COR-L47 (cell line): ENCODE data around the gene RAD1.
"Not testable (repeated sequence)": the region's sequence is repeated elsewhere in the genome, so short reads cannot be mapped to it uniquely, and the experiment has no call there.

Source experiments
- DNase-seq: peaks from one replicate; lab custom pipeline; 2025; lab: John Stamatoyannopoulos, UW

Gene RAD1, protein sequence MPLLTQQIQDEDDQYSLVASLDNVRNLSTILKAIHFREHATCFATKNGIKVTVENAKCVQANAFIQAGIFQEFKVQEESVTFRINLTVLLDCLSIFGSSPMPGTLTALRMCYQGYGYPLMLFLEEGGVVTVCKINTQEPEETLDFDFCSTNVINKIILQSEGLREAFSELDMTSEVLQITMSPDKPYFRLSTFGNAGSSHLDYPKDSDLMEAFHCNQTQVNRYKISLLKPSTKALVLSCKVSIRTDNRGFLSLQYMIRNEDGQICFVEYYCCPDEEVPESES

DNA sequence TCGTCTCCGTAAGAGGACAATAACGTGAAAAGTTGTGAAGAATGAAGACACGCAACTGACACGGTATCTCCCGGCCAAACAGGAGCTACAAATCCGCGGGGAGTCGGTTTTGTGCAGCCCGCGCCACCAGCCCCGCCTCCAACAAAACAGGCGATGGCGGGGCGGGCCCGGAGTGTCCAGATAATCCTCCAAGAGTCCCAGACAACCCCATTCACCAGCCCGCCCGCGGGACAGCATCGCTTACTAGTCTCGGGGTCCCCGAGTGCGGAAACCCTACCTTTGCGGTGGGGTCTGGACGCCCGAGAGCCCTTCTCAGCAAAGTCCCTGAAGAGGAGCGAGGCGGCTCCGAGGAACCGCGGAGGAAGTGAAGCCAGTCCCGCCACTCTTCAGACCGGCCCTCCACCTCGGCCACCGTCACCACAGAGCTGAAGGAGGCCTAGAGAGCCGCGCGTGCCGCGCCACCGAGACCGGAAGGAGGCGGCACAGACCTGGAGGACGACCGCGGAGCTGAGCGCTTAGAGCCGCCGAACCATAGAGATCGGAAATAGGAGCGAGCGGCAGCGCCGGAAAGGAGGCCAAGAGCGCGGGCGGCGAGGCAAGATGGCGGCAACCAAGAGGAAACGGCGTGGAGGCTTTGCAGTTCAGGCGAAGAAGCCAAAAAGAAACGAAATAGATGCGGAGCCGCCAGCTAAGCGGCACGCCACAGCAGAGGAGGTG is at the start of gene RAD1, which contains the start of gene BRIX1:
RAD1 (minus strand) TSS at position 366 of the 717 bp plus-strand sequence. CDS start 612 bp downstream, outside the sequence.
BRIX1 (plus strand) TSS at position 573 of the 717 bp plus-strand sequence; CDS start at position 601, 28 bp downstream.
- peak; percentile 93 for DNase-seq

DNA sequence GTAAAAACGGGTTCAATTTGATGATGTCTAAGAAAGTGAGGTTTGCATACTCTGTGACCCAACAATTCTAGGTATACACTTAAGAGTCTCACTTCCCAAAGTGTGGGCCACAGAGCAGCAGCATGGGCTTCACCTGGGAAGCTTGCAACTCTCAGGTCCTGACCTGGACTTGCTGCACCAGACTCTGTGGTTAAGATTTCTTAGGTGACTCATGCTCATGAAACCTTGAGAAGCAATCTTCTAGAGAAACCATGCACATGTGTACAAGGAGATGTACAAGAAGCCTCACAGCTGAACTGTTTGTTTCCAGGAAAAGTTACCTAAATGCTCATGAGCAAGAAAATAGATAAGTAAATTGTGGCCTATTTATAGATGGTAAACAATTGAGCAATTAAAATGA is 44.0 kb upstream of the RAD1 start:
- no peak for DNase-seq

DNA sequence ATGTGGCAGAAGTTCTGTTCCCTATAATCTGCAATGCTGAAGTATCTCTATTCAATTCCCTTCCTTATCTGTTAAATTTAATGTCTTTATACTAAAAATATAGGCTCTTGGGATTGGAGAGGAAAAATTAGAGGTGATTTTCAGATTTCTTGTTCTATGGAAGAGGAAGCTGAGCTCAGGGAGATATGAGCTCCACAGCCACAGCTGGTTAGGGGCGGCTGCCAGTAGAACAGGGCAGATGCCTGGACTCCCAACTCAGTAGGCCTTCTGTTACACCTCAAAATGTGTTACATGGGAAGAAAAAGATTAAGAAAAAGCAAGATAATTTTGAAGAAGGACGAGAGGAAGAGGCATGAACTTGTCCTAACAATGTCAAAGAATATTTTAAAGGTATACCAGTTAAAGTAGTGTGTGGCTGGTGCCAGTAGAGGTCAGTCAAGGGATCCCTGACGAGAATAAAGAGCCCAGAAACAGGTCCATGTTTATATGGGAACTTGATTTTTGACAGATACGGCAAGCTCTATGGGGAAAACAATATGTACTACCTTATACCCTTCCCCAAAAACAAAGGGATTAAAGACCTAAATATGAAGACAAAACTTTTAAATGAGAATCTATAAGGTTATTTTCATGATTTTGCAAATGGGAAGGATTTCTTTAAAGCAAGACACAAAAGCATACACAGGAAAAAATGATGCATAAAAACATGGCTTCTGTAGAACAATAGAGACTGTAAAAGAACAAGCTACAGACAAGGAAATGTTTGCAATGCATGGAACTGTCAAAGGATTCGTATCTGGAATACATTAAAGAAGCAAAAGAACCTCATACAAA is 42.8 kb upstream of the RAD1 start:
- DNase-seq = peak; percentile 9

DNA sequence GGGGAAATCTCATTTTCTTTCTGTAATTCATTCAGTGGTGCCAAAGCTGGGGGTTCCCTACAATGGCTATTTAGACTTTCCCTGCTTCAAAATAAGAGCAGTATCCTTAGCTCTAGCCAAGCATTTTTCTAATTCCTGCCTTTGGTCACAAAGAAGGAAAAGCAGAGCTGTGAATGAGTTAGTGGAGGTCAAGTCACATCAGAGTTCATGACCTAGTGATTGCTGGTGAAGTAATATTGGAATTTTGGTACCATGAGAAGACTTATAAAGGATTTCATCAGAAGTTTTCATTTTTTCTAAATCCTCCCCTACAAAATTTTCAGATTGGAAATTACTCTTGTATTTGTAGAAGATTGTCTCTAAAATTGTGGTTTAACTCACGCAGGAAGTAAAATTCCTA is 42.0 kb upstream of the RAD1 start:
- DNase-seq = no peak

DNA sequence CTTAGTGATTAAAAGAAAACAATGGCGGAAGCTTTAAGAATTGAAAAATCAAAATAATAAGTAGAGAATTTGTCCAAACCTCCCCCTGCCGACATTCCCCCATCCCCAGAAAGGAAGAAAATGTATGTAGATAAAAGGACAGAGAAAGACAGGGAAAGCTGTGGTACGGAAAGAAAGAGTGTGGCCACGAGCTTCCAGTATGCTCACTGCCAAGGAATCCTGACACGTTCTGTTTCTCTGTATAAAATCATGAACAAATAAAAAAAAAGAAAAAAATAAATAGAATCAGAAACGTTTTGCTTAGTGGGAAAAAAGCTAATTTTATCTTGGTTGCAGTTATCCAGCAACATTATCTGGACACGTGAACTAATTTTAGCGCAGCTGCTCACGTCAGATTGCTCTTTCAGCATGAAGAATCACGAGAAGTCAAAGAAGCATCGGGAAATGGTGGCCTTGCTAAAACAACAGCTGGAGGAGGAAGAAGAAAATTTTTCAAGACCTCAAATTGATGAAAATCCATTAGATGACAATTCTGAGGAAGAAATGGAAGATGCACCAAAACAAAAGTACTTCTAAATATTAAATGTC is 29.2 kb upstream of the RAD1 start:
- DNase-seq = no peak

DNA sequence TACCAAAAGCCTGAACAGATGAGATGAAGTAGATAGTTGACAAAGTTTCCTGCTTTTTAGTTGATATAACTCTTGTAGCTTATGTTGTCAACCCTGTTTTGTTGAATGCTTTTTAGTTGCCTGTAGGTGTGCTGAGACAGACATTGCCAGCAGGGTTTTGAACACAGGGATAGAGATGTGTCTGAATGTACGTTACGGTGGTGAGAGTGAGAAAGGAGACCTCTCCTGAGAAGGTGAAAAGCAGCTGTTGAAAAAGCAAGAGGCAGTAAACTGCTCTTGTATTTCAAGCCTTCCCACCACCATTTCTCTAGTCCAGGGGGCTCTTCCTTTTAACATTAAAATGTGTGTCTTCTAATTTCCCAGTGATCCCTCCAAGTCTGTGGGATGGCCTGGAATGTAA is 28.7 kb upstream of the RAD1 start:
- no peak for DNase-seq

DNA sequence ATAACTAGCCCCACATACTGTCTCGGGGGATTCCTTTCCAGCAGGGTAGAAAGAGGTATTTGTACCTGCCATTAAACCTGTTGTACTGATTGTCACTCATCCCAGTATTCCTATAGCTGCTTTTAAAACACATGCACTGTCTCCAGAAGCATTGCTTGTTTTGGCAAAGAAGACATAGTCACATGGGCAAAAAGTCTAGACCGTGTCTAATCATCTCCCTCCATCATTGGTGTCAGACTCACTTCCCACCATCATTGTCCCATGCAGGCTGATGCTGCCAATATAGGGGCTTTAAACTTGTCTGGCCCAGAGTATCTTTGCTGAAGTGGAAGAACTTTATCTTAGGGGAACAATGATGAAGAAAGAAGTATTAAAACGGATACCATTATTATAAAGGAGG is 26.6 kb upstream of the RAD1 start:
- DNase-seq = no peak

DNA sequence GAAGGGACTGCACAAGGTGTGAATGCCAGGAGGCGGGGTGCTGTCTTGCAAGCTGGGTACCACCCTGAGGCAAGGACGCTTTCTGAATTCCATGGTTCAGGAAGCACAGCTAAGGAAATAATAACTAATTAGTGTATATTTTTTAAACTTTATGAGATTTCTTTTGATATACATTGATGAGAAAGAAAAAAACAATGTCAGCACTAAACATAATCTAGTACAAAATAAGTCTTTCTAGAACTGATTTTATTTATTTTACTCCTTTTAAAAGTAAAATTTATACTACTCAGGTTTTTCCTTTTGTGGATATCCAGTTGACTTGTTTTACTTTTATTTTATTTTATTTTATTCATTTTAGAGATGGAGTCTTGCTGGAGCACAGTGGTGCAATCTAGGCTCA is 17.6 kb upstream of the RAD1 start:
- no peak for DNase-seq

DNA sequence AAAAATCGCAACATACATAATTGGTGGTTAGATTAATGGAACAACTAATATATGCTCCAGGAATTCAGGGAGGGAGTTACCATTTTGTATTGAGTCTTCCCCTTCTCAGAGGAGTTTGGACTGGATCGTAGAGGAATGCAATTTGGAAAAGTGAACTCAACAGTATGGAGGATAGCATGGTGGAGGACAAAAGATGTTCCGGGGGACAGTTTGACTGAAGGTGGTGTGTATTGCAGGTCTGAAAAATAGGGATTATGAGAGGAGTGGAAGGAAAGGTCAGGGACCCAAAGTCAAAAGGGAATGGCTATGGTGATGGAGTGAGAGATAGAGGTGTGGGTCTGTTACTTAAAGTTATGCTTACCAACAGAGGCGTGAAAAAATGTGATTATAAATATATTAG is 15.6 kb upstream of the RAD1 start:
- DNase-seq = no peak

DNA sequence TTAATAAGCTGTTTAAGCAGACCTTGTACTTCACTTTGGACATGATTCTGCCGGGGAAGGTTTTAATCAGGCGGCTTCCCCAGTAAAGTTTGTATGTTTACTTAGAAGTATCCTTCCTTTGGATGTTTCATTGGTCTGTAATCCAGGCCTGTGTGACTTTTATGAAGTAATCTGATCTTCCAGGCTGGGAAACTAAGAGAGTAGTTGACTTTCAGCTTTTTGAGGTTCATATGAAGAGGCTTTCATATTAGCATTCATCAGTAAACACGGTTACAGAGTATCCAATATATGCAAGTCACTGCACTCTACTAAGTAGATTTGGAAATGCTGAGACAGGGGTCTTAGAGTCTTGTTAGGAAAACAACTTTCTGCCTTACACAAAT is 15.1 kb upstream of the RAD1 start:
- no peak for DNase-seq

DNA sequence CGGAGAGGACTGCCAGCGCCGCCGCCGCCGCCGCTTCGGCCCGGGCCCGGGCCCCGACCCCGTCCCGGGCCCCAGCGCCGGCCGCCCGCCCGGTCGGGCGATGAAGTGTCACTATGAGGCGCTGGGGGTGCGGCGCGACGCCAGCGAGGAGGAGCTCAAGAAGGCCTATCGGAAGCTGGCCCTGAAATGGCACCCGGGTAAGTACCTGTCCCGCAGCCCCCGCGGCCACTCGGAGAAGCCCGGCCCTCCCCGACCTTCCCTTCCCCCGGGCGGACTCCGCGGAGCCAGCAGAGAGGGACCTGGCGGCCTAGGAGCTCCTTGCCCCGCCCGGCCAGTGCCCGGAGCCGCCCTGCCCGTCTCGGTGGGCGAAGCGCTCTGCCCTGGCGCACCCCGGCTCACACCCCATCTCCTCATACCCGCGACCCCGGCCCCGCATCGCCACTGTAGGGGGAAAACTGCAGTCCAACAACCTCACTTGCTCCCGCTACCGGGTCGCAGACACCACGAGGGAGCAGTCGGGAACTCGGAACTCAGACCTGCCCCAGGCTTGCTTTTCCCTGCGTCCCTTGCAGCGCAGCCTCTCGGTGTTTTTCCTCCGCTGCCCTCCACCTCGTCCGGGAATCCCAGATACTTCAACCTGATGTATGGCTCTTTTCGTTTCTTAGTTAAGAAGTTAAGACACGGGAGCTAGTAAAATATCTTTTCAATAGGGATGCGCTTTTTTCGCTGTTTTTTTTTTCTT is 14.6 kb upstream of the RAD1 start:
- peak; percentile 67 for DNase-seq

DNA sequence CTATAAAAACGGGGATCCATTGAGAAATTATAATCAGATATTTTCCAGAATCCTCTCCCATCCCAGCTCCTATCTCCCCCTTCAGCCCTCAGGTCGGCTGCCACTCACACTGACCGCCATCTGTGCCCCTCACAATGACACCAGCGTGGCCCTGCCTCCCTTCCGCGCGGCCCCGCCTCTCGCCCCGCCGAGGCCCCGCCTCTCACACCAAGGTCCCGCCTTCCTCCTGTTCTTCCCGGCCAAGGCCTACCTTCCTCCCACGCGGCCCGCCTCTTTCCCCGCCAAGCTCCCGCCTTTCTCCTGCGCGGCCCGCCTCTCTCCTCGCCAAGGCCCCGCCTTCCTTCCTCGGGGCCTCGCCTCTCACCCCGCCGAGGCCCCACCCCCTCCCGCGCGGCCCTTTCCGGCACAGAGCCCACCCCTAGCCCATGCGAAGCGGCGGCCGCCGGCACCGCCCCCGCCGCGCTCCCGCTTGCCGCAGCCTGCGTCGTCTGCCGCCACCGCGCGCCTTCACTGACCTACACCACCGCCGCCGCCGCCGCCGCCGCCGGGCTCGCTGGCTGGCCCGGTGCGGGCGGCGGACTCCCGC is 13.9 kb upstream of the RAD1 start, which contains the start of gene DNAJC21:
DNAJC21 (plus strand) TSS at position 426 of the 586 bp plus-strand sequence. CDS start 261 bp downstream, outside the sequence.
- peak; percentile 90 for DNase-seq

DNA sequence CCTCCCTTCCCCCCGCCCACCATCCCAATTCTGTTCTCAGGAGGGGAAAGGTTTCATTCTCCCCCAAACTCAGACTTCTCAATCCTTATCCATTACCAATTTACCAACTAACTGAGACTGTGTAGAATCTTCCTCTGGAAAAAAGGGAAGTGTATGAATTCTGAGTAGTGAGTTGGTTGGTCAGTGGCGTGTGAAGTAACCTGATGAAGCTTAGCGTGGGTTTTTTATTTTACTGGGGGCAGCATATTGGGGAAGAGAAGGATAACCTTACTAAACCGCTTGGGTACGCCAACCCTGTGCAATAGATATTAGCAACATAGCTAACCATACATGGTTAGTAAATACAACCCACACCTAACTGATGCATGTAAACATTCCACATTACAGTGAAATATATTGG is 13.0 kb upstream of the RAD1 start:
- no peak for DNase-seq

DNA sequence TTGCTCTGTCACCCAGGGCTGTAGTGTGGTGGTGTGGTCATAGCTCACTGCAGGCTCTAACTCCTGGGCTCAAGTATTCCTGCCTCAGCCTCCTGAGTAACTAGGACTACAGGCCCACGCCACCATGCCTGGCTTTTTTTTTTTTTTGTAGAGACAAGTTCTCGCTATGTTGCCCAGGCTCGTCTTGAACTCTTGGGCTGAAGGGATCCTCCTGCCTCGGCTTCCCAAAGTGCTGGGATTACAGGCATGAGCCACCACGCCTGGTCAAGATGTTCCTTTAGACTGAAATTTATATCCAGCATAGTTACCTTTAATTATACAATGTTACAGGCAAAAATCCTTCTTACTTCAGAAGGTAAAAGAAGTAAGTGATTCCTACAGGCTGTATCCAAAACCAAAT is 12.5 kb upstream of the RAD1 start:
- DNase-seq = no peak

DNA sequence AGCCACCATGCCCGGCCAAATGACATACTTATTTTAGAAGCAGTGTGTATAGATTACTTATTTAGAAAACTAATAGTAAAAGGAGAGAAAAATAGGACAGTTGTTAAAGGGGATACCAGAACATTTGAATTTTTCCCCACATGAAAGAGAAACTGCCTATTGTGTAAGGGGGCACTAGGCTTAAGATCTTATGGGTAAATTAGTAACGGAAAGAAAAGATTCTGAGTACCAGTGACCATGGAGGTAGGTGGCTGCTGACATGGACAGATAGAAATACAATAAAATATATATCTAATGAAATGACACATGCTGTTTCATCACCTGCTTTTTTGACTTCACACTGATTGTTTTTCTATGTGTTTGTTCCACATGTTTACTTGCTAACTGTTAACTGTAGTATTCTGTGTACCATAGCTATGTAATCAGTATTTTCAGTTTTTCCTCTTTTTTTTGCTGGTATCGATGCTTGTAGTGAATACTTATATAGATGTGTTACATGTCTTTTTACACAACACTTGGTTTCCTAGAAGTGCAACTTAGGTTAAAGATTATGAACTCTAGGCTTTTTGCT is 11.1 kb upstream of the RAD1 start:
- DNase-seq = no peak

DNA sequence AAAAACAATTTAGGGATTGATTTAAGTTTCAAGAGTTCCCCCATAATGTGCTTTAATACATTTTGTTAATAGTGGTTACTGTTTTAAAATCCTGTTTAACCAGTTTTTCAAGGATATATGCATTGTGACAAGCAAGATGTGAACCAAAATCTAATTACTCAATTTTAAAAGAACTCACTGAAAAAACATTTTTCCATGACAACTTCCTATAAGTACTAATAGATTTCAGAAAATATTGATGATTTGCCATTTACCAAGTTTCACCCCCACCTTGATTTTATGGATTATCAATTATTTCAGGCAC is 9.1 kb upstream of the RAD1 start:
- DNase-seq = no peak

DNA sequence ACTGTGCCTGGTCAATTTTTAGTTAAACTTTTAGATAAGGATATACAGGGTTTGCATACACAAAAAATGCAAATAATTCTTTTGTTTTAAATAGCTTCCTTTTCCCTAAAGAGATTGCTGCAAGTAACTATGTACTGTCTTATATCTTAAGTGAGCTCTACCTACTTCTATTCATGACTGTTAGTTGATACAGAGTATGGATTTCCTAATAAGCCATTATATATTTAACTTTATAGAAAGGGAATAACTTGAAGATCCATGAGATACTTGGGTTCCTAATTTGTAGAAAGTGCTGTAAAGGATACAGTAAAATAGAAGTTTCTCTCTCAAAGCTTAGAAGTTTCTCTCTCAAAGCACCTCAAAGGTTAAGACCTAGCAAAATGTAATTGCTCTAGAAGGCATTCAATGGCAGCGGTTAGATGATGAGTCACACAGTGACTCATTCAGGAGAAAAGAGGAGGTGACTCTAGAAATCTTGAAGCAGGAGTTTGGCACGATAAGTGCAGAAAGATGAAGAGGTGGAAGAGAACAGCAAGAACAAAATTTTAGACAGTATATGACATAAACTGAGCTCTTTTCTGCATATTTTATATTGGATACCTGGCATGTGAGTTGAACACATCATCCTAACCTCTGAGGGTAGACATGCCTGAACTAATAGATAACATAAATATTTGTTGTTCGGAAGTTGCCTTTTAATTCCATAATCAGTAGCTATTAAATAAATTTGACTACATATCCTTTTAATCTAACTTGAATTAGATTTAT is 8.6 kb upstream of the RAD1 start:
- no peak for DNase-seq

DNA sequence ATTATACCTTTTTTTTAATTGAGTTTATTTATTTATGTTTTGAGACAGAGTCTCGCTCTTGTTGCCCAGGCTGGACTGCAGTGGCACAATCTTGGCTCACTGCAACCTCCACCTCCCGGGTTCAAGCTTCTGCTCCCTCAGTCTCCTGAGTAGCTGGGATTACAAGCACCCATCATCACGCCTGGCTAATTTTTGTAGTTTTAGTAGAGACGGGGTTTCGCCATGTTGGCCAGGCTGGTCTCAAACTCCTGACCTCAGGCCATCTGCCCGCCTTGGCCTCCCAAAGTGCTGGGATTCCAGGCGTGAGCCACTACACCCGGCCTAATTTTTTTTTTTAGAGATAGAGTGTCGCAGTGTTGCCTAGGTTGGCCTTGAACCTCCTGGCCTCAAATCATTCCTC is 8.0 kb upstream of the RAD1 start:
- DNase-seq = not testable (repeated sequence)

DNA sequence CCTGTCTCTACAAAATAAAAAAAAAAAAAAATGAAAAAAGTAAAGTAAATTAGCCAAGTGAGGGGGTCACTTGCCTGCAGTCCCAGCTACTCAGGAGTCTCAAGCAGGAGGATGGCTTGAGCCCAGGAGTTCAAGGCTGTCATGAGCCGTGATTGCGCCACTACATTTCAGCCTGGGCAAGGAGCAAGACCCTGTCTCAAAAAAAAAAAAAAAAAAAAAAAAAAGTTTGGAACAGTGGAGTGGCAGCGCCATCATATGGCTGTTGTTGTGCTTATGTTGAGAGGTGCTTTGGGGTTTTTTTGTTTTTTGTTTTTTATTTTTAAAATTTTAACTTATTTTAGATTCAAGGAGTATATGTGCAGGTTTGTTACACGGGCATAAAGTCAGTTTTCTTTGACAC is 3.8 kb upstream of the RAD1 start:
- DNase-seq = no peak

DNA sequence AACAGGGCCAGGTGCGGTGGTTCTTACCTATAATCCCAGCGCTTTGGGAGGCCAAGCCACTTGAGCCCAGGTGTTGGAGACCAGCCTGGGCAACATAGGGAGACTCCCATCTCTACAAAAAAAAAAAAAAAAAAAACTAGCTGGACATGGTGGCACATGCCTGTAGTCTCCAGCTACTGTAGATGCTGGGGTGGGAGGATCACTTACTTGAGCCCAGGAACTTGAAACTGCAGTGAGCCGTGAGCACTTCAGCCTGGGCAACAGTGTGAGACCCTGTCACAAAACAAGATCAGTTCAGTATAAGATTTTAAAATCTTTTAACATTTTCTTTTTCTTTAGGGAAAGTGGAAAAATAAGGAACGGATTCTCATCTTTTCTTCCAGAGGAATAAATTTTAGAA is 2.7 kb upstream of the RAD1 start:
- no peak for DNase-seq
